ENCODE measurements around the gene NRIP1.

Gene NRIP1

DNA sequence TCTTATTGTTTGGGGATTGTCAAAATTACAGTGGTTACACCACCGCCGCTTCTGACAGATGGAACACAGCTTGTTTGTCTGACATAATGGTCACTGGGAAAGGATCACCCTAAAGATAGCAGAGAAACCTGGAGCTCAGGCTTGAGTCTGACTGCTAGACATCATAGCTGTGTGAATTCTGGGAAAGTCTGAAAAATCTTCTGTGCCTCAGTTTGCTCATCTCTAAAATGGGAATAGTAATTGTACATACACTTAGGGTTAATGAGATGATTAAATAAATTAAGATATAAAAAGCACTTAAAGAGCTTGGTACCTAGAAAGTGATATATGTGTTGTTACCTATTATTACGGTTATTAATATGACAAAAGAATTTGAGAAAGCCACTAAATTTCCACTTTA lies 39.7 kb upstream of the NRIP1 start:
- no peaks in the 10 kb centered on the region for H3K4me1 ChIP-seq (ENCODE audit: low read length)
- DNase-seq, result no peak
- TF ChIP-seq EZH2phosphoT487 (IDR thresholded peaks at IDR 0.05; ENCODE audit: low read length) (no peak), EZH2 (optimal IDR thresholded peaks at IDR 0.05; ENCODE audit: low read depth, low read length) (no peak)
- TF ChIP-seq, protein P1, sequence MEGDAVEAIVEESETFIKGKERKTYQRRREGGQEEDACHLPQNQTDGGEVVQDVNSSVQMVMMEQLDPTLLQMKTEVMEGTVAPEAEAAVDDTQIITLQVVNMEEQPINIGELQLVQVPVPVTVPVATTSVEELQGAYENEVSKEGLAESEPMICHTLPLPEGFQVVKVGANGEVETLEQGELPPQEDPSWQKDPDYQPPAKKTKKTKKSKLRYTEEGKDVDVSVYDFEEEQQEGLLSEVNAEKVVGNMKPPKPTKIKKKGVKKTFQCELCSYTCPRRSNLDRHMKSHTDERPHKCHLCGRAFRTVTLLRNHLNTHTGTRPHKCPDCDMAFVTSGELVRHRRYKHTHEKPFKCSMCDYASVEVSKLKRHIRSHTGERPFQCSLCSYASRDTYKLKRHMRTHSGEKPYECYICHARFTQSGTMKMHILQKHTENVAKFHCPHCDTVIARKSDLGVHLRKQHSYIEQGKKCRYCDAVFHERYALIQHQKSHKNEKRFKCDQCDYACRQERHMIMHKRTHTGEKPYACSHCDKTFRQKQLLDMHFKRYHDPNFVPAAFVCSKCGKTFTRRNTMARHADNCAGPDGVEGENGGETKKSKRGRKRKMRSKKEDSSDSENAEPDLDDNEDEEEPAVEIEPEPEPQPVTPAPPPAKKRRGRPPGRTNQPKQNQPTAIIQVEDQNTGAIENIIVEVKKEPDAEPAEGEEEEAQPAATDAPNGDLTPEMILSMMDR (IDR thresholded peaks at IDR 0.05; ENCODE audit: low read length), result no peak
- H3F3A ChIP-seq (ENCODE audit: insufficient read depth, low read length), result no peaks in the 10 kb centered on the region
- H3K4me2 ChIP-seq (ENCODE audit: low read depth, low read length), result no peak overlapping the region
- no peak overlapping the region for H2AFZ ChIP-seq (ENCODE audit: low read length)
- H3K9me3 ChIP-seq (replicated peaks; ENCODE audit: insufficient read depth, low read length), result no peaks in the 10 kb centered on the region
- no peaks in the 10 kb centered on the region for H4K20me1 ChIP-seq (ENCODE audit: insufficient read depth, low read length)
- no peak overlapping the region for H3K27ac ChIP-seq (ENCODE audit: low read length)
- H3K36me3 ChIP-seq (replicated peaks; ENCODE audit: insufficient read depth, low read length), result no peaks in the 10 kb centered on the region
- no peaks in the 10 kb centered on the region for H3K79me2 ChIP-seq (ENCODE audit: low read length)
- H3K27me3 ChIP-seq (replicated peaks; ENCODE audit: insufficient read depth, low read length), result no peaks in the 10 kb centered on the region
- no peak overlapping the region for H3K9ac ChIP-seq (ENCODE audit: low read length)
- H3K4me3 ChIP-seq (ENCODE audit: low read length), result no peak overlapping the region
- no peaks in the 10 kb centered on the region for H3K9me2 ChIP-seq (replicated peaks; ENCODE audit: insufficient read depth, low read length)

DNA sequence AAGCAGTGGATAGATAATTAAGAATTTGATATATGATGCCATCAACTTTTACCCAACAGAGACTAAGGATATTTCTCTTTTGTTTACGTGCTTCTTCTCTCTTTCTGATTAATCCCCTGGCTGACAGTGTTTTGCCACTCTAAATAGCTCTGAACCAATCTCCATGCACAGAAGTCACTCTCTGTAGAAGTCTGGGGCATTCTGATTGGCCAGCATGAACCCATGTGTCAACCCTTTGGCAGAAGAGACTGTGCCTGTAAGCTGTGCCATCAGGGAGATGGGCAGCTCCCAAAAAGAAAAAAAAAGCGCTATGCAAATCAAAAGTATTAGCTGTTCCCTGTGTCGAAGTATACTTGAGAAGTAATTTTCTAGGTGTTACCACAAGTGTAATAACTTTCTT lies 34.1 kb upstream of the NRIP1 start:
- Histone ChIP-seq H4K20me1 (ENCODE audit: insufficient read depth, low read length) (no peaks in the 10 kb centered on the region), H3K4me2 (ENCODE audit: low read depth, low read length) (no peak overlapping the region), H3K27ac (ENCODE audit: low read length) (no peak overlapping the region), H3K79me2 (ENCODE audit: low read length) (no peaks in the 10 kb centered on the region), H3K9me2 (replicated peaks; ENCODE audit: insufficient read depth, low read length) (no peaks in the 10 kb centered on the region), H3K9me3 (replicated peaks; ENCODE audit: insufficient read depth, low read length) (no peaks in the 10 kb centered on the region), H3K4me1 (ENCODE audit: low read length) (no peaks in the 10 kb centered on the region), H3K36me3 (replicated peaks; ENCODE audit: insufficient read depth, low read length) (no peaks in the 10 kb centered on the region), H2AFZ (ENCODE audit: low read length) (no peak overlapping the region), H3K4me3 (ENCODE audit: low read length) (no peak overlapping the region), H3F3A (ENCODE audit: insufficient read depth, low read length) (no peaks in the 10 kb centered on the region), H3K9ac (ENCODE audit: low read length) (no peak overlapping the region), H3K27me3 (replicated peaks; ENCODE audit: insufficient read depth, low read length) (no peaks in the 10 kb centered on the region)
- no peak for TF ChIP-seq EZH2phosphoT487 (IDR thresholded peaks at IDR 0.05; ENCODE audit: low read length)
- TF ChIP-seq, protein P1 (IDR thresholded peaks at IDR 0.05; ENCODE audit: low read length), result no peak
- no peak for TF ChIP-seq EZH2 (optimal IDR thresholded peaks at IDR 0.05; ENCODE audit: low read depth, low read length)
- DNase-seq, result no peak

DNA sequence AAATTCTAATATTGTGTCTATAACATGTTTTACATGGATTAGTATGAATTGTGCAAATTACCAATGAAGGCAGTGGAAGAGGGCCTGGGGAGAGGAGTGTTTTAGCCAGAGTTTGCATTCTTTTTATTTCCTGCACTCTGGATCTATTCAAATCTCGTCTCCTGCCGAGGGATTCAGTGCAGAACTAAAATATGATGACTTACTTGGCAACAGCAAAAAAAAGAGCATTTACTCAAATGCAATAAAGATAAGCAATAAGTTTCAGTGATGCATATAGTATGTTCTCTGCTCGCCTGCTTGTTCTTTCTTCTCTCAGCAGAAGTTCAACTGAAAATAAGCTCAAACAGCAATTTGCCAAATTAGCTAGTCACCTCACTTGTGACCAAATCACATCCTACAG lies 33.4 kb upstream of the NRIP1 start:
- H3K27me3 ChIP-seq (replicated peaks; ENCODE audit: insufficient read depth, low read length), result no peaks in the 10 kb centered on the region
- H3K4me1 ChIP-seq (ENCODE audit: low read length), result no peaks in the 10 kb centered on the region
- no peak overlapping the region for H2AFZ ChIP-seq (ENCODE audit: low read length)
- no peaks in the 10 kb centered on the region for H3K36me3 ChIP-seq (replicated peaks; ENCODE audit: insufficient read depth, low read length)
- H3K4me3 ChIP-seq (ENCODE audit: low read length), result no peak overlapping the region
- no peak for DNase-seq
- no peaks in the 10 kb centered on the region for H3K9me2 ChIP-seq (replicated peaks; ENCODE audit: insufficient read depth, low read length)
- no peaks in the 10 kb centered on the region for H3K79me2 ChIP-seq (ENCODE audit: low read length)
- H3K9ac ChIP-seq (ENCODE audit: low read length), result no peak overlapping the region
- no peak overlapping the region for H3K27ac ChIP-seq (ENCODE audit: low read length)
- no peak overlapping the region for H3K4me2 ChIP-seq (ENCODE audit: low read depth, low read length)
- TF ChIP-seq EZH2 (optimal IDR thresholded peaks at IDR 0.05; ENCODE audit: low read depth, low read length) (no peak), EZH2phosphoT487 (IDR thresholded peaks at IDR 0.05; ENCODE audit: low read length) (no peak)
- TF ChIP-seq, protein P1 (IDR thresholded peaks at IDR 0.05; ENCODE audit: low read length), result no peak
- H4K20me1 ChIP-seq (ENCODE audit: insufficient read depth, low read length), result no peaks in the 10 kb centered on the region
- no peaks in the 10 kb centered on the region for H3K9me3 ChIP-seq (replicated peaks; ENCODE audit: insufficient read depth, low read length)
- H3F3A ChIP-seq (ENCODE audit: insufficient read depth, low read length), result no peaks in the 10 kb centered on the region
